Ovary (tissue), 9 donors: ENCODE results near the gene MUC6. TPM values are rescaled to one million over a fixed set of nuclear protein-coding genes. Genes with fewer than 3 reads are reported as not detected.

Experiments
- DNase-seq, 5 donors: peaks; one replicate each; pipeline ENCODE4 v3.0.0-alpha.2; 2019 to 2020
- H3K27ac ChIP-seq, 2 donors: fragments of 200-600 bp; one replicate each; pipeline versions ENCODE4 v1.5.1 to v1.8.0; 2019 to 2022
- H3K27me3 ChIP-seq: fragments of 200-600 bp; one replicate; pipeline ENCODE4 v1.8.0; 2022
- H3K36me3 ChIP-seq: fragments of 200-600 bp; sonication (generic); one replicate; pipeline ENCODE4 v1.5.1; 2019
- H3K4me1 ChIP-seq: one replicate; pipeline ENCODE4 v1.8.1; 2013; ENCODE audit warnings: mild to moderate bottlenecking, moderate library complexity; ENCODE audit not compliant: insufficient read depth
- H3K4me3 ChIP-seq: fragments of 200-600 bp; sonication (generic); one replicate; pipeline ENCODE4 v1.5.1; 2017
- H3K9me3 ChIP-seq, 2 donors: fragments of 200-600 bp in 1 of 2; sonication (generic) in 1 of 2; one replicate each; pipeline versions ENCODE4 v1.5.1 to v1.8.1; 2013 to 2019; ENCODE audit warnings: mild to moderate bottlenecking in 1 of 2, moderate library complexity in 1 of 2
- CTCF ChIP-seq, 3 donors: fragments of 450-650 bp in 2 of 3; fragments of 200-600 bp in 1 of 3; IDR thresholded peaks; one replicate each; pipeline versions ENCODE4 v1.5.1 to v1.8.0; 2016 to 2022; ENCODE audit warnings: antibody characterized with exemption in 3 of 3, mild to moderate bottlenecking in 1 of 3
- EP300 ChIP-seq: sonication (generic); formaldehyde crosslinking; IDR thresholded peaks from one replicate; pipeline ENCODE4 v1.6.1; 2017; ENCODE audit warnings: antibody characterized with exemption
- POLR2A ChIP-seq: fragments of 450-650 bp; IDR thresholded peaks from one replicate; pipeline ENCODE4 v1.6.1; 2017; ENCODE audit warnings: antibody characterized with exemption, mild to moderate bottlenecking, moderate library complexity
- WGBS, 3 donors: extraction: QIAGEN DNeasy Blood & Tissue Kit in 1 of 3; methylation state at CpG; one replicate each; pipeline versions ENCODE4 v1.1.5 to v1.1.7; 2013 to 2017; 5-methylcytosine and 5-hydroxymethylcytosine counted together
- intact Hi-C, 4 donors: fragments of 100-400 bp; cut with DNase I; formaldehyde crosslinking; loops; one replicate each; pipeline versions ENCODE4 v1.11.0 to v1.15.1; 2022 to 2023
- polyA plus RNA-seq, 2 donors: library from polyadenylated mRNA; stranded (reverse); fragments of 200-250 nt in 1 of 2; fragments of 350-450 nt in 1 of 2; fragmentation: Illumina TruSeq in 1 of 2; extraction: RNeasy Lipid Tissue Mini Kit (QIAGEN cat#74804) in 1 of 2; gene quantifications; one replicate each; pipeline ENCODE4 v1.2.3, GENCODE V29; 2013 to 2014
- total RNA-seq, 7 donors: library from RNA; depleted of rRNA in 2 of 7; stranded (reverse); fragments of >200 nt in 2 of 7; fragmentation: NEBNext Ultra II Directional in 3 of 7; extraction: Animal tissue kit (Norgen Biotek cat#: 25700) in 3 of 7; gene quantifications; one replicate each; pipeline versions ENCODE4 v1.1.0 to v1.2.4, GENCODE V29; 2016 to 2023
- donor health status: DM: no; HTN: no; CAD: no; lungs with moderate emphysema.
- donor health status: DM: no; HTN: no; CAD: no.
- donor health status: Bipolar disorder and iron deficiency.
- donor health status: DM: yes; HTN: yes; CAD: no.
- donor health status: DM: no; HTN: no; CAD: no.
- donor health status: DM: yes; HTN: yes; CAD: no.

MUC6 gene
- total and polyA plus RNA-seq, 9 donors, result 0.02 to 7.2 (median 0.31) TPM; not detected in 1

GRCh38 chr11:996681-997080 lies 39.8 kb downstream of the MUC6 start:
- TF ChIP-seq CTCF (IDR thresholded peaks at IDR 0.05) (no peak), EP300 (no peak), POLR2A (no peak)
- Histone ChIP-seq H3K27ac (no peak overlapping the region), H3K4me1 (no peaks in the 10 kb centered on the region), H3K36me3 (no peaks in the 10 kb centered on the region), H3K9me3 (no peaks in the 10 kb centered on the region), H3K27me3 (no peaks in the 10 kb centered on the region), H3K4me3 (no peak overlapping the region)
- no peak for DNase-seq
- intact Hi-C loops, result no loop called here
- 74 to 92% (median 89%) methylated on average over 10 of the region's 10 CpGs for WGBS, 3 donors

GRCh38 chr11:995752-996420 lies 40.6 kb downstream of the MUC6 start:
- Histone ChIP-seq H3K36me3 (no peaks in the 10 kb centered on the region), H3K9me3 (no peaks in the 10 kb centered on the region), H3K4me1 (no peaks in the 10 kb centered on the region), H3K4me3 (no peak overlapping the region), H3K27me3 (no peaks in the 10 kb centered on the region), H3K27ac (no peak overlapping the region)
- 66 to 75% (median 73%) methylated on average over 21 to 22 of the region's 22 CpGs for WGBS, 3 donors
- no peak for DNase-seq
- no peak for TF ChIP-seq CTCF (IDR thresholded peaks at IDR 0.05)
- TF ChIP-seq EP300, result no peak
- TF ChIP-seq POLR2A, result no peak
- intact Hi-C loops, result no loop called here

- no peaks in the 10 kb centered on the region for H3K36me3 ChIP-seq
- WGBS, 3 donors, result 76 to 87% (median 82%) methylated on average over 14 to 16 of the region's 16 CpGs
- H3K4me3 ChIP-seq, result no peak overlapping the region
- no peak for DNase-seq
- intact Hi-C loops, result no loop called here
- no peaks in the 10 kb centered on the region for H3K9me3 ChIP-seq
- H3K27ac ChIP-seq, result no peak overlapping the region
- H3K4me1 ChIP-seq, result no peaks in the 10 kb centered on the region
- TF ChIP-seq POLR2A (no peak), EP300 (no peak), CTCF (IDR thresholded peaks at IDR 0.05) (no peak)
- no peaks in the 10 kb centered on the region for H3K27me3 ChIP-seq
These were observed 41.3 kb downstream of the MUC6 start for GRCh38 chr11:995044-995751.

- no peaks in the 10 kb centered on the region for H3K27me3 ChIP-seq
- intact Hi-C loops, result no loop called here
- no peak for DNase-seq
- H3K36me3 ChIP-seq, result no peaks in the 10 kb centered on the region
- H3K9me3 ChIP-seq, result no peaks in the 10 kb centered on the region
- no peak overlapping the region for H3K4me3 ChIP-seq
- no peak overlapping the region for H3K27ac ChIP-seq
- TF ChIP-seq CTCF (IDR thresholded peaks at IDR 0.05), result no peak
- TF ChIP-seq EP300, result no peak
- no peak for TF ChIP-seq POLR2A
- H3K4me1 ChIP-seq, result no peaks in the 10 kb centered on the region
- 88 to 90% (median 88%) methylated on average over 35 of the region's 35 CpGs for WGBS, 3 donors
These were observed 42.8 kb downstream of the MUC6 start for GRCh38 chr11:993632-994167.
